HG03342 (cell line): Measurements from ENCODE around the gene RNASE8.
A peak's percentile ranks its signal among the peaks of the same experiment; 100 is the strongest.

ENCODE experiments used
- ATAC-seq: cut with Tn5 transposase; IDR thresholded peaks from one replicate; pipeline ENCODE4 v1.9.1; 2021; ENCODE audit warnings: mild to moderate bottlenecking, moderate library complexity; ENCODE audit not compliant: unreplicated experiment

Gene RNASE8

DNA sequence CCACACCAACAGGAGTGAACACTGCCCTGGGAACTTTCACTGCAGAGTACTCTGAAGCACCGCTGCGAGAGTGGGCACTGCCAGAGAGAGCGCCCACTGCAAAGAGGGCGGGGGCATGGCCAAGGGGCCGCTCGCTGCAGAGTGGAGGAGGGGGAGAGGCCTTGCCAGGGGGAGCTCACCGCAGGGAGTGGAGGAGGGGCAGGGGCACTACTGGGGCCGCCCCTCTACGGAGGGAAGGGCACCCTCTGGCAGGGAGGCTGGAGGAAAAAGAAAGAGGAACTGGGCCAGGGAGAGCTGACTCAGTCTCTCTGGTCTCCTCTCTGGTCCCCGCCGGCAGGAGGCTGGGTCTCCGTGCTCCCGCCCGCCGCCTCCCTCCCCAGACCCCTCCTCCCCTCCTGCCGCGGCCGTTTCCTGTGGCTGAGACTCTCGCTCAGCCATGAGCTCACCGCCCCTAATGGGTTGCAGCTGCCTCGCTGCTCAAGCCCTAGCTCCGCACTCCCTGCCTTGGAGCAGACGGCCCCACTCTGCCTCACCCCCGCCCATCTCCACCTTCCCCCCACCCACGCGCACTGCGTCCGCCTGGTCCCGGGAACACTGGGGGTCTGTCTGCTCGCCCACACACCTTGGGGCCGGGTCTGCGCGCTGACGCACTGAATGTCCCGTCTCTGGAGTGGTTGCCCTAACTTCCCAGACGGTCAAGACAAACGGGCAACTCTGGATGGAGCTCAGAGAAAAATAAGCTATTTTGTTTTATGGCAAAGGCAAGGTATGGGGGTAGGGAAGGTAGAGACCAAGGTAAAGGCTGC, 13.8 kb downstream of the RNASE8 start:
- ATAC-seq = peak; percentile 65

DNA sequence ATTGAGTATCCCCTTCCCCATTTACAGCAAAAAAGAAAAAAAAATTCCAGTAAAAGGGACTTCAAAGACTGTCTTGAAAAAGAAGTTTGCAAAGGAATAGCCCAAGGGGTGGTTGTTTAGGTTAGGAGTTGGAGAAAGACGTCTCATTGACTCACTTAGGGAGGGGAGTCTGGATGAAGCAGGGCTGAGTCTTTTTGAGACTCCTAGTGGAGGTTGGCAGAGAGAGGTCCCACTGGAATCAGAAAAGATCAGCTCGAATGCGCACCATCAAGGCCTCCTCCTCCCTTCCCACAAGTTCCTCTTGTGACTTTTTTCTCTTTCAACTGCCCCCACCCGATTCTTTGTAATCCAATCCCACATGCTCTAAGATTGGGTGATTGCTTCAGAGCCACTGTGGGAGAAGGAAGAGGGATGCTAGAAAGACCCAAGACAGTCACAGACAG, 14.4 kb downstream of the RNASE8 start:
- no peak for ATAC-seq

DNA sequence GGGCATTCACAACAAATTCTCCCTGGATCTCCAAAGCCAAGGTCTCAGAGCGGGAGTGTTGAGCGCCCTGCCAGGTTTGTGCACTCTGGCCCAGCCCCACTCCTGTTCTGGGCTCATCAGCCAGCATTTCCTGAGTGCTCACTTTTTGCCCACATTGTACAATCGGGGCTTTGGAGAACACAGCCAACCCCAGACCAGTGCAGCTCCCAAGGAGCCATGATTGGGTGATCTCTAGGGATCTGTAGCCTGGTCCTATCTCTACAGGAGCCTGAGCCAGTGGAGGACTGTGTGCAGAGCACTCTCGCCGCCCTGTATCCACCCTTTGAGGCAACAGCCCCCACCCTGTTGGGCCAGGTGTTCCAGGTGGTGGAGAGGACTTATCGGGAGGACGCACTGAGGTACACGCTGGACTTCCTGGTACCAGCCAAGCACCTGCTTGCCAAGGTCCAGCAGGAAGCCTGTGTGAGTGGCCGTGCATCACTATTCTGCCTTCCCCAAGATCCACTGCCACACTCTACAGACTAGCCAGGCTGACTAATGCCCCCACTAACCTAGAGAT, 15.2 kb downstream of the RNASE8 start:
- ATAC-seq = no peak

DNA sequence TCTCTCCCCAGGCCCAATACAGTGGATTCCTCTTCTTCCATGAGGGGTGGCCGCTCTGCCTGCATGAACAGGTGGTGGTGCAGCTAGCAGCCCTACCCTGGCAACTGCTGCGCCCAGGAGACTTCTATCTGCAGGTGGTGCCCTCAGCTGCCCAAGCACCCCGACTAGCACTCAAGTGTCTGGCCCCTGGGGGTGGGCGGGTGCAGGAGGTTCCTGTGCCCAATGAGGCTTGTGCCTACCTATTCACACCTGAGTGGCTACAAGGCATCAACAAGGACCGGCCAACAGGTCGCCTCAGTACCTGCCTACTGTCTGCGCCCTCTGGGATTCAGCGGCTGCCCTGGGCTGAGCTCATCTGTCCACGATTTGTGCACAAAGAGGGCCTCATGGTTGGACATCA, 16.3 kb downstream of the RNASE8 start:
- ATAC-seq = no peak

DNA sequence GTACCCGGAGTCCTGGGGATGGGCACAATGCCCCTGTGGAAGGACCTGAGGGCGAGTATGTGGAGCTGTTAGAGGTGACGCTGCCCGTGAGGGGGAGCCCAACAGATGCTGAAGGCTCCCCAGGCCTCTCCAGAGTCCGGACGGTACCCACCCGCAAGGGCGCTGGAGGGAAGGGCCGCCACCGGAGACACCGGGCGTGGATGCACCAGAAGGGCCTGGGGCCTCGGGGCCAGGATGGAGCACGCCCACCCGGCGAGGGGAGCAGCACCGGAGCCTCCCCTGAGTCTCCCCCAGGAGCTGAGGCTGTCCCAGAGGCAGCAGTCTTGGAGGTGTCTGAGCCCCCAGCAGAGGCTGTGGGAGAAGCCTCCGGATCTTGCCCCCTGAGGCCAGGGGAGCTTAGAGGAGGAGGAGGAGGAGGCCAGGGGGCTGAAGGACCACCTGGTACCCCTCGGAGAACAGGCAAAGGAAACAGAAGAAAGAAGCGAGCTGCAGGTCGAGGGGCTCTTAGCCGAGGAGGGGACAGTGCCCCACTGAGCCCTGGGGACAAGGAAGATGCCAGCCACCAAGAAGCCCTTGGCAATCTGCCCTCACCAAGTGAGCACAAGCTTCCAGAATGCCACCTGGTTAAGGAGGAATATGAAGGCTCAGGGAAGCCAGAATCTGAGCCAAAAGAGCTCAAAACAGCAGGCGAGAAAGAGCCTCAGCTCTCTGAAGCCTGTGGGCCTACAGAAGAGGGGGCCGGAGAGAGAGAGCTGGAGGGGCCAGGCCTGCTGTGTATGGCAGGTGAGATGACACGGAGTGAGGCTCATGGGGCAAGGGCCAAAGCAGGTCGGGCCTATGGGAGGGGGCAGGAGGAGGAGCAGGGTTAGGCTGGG, 17.0 kb downstream of the RNASE8 start:
- no peak for ATAC-seq

DNA sequence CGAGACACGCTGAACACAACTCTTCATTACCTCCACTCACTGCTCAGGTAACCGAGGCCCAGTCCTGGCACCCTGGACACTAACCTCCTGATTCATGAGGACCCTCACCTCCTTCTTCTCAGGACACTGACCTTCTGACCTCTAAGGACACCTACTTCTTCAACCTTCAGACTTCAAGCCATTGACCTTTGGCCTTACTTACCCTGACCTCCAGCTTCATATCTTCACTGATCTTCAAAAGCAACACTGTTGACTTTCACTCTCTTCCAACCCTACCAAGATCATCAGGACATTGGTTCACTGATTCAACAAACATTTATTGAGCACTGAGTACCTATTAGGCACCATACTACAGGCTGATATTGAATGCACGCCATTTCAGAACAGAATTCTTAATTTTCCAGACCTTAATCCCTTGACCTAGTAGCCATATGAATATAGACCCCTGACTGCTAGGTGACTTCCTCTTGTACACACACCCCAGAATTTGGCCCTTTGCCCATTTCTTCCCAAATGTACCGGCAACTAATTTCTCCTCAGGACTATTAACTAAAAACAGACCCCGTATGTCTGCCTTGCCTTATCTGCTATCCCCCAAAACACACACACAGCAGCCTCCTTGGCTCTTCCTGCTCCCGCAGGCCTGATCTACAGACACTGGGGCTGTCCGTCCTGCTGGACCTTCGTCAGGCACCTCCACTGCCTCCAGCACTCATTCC, 18.3 kb downstream of the RNASE8 start:
- ATAC-seq = no peak

DNA sequence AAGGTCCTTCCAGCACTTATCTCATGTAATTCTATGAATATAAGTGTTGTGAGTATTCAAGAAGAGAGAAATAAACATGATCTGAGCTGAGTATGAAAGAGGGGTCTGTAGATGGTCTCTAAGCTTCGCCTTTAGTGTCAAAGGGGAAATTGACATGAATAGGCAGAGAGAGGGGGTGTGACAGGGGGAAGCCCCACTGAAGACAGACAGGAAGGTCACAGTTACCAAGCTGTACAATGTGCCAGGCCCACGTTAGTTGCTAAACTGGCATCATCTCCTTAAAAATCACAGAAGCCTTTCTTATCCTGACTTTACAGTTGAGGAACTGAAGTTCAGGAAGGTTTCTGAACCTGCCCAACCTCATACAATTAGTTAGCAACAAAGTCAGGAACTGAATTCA, 20.1 kb downstream of the RNASE8 start:
- no peak for ATAC-seq

DNA sequence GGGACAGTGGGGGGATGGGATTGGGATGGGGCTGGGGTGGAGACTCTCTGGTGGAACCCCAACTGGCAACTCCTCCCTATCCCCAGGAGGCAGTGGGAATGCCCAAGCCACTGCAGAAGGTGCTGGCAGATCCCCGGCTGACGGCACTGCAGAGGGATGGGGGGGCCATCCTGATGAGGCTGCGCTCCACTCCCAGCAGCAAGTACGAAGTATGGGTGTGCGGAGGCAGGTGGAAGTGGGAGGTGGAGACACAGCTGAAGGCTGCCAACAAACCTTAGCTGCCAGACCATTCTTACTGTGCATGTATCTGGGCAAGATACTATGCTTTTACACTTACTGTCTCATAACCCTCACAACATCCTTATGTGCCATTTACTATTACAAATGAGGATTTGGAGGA, 20.7 kb downstream of the RNASE8 start:
- no peak for ATAC-seq

DNA sequence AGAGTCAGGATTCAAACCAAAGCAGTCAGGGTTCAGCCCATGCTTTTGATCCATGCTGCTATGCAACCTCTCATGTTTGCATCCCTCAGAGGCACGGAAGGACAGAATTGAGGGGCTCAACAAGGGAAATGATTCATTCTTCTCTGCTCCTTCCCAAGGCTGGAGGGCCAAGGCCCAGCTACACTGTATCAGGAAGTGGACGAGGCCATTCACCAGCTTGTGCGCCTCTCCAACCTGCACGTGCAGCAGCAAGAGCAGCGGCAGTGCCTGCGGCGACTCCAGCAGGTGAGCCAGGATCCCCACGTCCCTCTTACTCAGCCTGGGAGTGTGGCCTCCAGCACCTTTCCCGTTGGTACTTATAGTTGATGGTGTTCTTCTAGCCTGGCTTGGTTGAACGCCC, 21.1 kb downstream of the RNASE8 start:
- no peak for ATAC-seq

DNA sequence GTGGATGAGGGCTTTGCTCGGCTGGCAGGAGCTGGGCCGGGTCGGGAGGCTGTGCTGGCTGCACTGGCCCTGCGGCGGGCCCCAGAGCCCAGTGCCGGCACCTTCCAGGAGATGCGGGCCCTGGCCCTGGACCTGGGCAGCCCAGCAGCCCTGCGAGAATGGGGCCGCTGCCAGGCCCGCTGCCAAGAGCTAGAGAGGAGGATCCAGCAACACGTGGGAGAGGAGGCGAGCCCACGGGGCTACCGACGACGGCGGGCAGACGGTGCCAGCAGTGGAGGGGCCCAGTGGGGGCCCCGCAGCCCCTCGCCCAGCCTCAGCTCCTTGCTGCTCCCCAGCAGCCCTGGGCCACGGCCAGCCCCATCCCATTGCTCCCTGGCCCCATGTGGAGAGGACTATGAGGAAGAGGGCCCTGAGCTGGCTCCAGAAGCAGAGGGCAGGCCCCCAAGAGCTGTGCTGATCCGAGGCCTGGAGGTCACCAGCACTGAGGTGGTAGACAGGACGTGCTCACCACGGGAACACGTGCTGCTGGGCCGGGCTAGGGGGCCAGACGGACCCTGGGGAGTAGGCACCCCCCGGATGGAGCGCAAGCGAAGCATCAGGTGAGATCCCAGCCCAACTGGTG, 24.0 kb downstream of the RNASE8 start:
- no peak for ATAC-seq

DNA sequence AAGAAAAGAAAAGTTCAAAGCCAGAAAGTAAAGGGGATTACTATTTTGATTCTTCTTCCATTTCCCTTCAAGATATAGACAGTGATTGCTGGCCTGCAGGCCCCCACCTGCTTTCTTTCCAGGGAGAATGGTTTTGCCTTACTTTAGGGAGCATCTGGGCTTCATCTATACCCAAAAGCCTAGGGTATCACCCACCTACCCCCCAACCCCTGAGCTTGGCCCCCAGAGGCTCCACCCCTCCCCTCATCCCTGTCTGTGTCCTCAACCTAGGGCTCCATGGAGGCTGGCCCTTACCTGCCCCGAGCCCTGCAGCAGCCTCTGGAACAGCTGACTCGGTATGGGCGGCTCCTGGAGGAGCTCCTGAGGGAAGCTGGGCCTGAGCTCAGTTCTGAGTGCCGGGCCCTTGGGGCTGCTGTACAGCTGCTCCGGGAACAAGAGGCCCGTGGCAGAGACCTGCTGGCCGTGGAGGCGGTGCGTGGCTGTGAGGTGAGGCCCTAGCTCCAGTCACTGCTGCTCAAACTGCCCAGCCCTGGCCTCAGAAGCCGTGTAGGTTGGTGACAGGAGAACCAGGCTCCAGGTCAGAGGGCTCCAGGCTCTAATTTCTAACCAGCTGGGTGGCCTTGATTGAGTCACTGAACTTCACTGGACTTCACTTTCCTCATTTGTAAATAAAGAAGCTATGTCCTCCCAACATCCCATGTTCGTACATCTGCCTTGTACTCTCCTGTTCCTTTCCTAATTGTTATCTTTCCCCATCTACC, 26.1 kb downstream of the RNASE8 start:
- ATAC-seq = no peak

DNA sequence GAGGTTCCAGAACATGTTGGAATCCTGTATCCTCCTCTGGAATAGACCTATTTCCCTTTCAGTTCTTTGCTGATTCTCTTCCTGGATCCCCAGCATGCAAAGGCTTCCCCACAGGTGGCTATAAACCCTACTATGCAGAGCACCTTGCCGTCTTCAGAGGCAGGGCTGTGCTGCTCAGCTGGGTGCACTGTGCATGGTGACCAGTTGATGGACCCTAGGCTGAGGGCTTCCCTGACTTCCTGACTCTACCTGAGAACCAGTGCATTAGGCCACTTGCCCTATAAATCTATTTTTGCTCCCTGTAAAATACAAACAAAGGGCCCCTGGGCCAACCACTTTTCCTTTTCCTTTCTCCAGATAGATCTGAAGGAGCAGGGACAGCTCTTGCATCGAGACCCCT, 26.8 kb downstream of the RNASE8 start:
- ATAC-seq = no peak

DNA sequence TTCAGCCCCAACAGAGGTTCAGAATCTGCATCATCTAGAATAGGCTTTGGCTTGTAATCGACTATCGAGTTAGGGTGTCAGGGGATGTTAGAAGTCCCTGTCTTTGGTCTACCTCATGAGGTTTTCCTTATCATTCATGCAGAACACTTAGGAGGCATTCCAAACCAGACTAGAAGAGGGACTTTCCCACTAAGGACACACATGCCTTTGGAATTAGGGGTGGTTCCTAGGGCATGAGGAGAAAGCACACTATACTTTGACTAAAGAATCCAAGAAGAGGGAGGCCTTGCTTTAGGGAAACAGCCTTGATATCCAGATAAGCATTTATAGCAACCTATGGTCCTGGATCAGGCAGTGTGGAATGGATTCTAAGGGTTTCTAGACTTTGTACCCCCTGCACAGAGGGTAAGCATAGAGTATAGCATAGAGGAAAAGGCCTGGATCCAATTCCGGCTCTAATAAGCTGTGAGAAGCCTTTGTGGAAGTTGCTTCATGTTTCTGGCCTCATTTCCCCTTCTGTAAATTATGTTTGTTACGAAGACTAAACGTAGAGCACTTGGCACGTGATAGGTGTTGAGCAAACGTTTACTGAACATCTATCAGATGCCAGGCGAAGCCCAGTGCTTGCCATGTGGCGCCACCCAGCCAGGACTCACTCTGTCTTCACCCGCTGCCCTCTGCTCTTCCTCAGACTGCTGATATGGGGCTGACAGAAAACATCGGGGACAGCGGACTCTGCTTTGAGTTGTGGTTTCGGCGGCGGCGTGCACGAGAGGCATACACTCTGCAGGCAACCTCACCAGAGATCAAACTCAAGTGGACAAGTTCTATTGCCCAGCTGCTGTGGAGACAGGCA, 27.6 kb downstream of the RNASE8 start:
- no peak for ATAC-seq

DNA sequence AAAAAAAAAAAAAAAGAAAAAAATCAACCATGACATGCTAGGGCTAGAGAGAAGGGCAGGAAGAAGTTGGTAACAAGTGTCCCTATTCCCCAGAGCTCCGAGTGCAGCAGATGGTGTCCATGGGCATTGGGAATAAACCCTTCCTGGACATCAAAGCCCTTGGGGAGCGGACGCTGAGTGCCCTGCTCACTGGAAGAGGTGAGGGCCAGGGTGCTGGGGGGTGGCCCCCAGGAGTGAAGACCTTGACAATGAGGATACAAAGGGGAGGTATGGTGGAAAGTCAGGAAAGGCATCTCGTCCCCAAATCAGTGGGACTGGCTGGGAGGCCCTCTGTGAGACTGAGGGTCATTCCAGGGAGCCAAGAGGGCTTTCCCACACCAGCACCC, 29.3 kb downstream of the RNASE8 start:
- no peak for ATAC-seq

DNA sequence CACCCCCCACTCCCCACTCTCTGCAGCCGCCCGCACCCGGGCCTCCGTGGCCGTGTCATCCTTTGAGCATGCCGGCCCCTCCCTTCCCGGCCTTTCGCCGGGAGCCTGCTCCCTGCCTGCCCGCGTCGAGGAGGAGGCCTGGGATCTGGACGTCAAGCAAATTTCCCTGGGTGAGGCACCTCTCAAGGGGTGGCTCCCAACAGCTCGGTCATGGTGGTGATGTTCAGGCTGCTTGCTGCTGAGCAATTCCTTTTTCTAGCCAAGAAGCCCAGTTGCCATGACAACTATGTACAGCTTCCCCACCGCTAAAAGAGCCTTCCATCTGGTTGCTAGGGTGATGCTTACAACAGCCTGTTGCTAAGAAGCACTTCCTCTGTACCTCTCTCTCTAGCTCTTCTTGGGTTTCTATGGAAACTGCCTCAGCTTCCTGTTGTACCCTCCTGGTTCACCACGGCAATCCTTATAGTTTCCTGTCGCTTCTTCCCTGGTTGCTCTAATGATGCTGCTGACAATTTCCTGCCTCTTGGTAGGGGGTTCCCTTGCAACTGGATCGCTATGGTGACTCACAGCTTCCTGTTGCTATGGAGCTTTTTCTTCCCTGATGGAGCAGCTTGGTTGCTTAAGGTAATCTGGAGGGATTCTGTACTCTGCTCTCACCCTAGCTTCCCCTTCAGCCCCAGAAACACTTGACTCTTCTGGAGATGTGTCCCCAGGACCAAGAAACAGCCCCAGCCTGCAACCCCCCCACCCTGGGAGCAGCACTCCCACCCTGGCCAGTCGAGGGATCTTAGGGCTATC, 29.9 kb downstream of the RNASE8 start:
- ATAC-seq = peak; percentile 69

DNA sequence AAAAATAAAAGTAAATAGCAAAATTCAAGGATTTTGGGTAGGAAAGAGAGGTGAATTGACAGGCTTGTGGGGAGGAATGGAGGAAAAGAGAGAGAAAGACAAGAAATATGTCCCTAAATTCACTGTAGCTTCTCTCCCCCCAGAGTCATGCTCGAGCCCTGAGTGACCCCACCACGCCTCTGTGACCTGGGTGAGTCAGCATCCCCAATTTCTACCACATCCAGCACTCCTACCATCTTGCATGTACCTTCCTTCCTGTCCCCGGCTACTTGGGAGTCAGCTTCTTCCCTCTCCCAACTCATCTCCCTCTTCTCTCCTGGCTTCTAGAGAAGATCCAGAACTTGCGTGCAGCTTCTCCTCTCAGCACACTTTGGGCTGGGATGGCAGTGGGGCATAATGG, 31.1 kb downstream of the RNASE8 start:
- ATAC-seq = no peak

DNA sequence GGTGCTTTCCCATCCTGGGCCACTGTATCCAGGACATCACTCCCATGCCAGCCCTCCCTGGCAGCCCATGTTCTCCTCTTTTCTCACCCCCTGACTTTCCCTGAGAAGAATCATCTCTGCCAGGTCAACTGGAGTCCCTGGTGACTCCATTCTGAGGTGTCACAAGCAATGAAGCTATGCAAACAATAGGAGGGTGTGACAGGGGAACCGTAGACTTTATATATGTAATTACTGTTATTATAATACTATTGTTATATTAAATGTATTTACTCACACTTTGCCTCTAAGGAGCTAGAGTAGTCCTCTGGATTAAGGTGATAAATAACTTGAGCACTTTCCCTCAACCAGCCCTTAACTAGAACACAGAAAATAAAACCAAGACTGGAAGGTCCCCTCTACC, 31.6 kb downstream of the RNASE8 start:
- no peak for ATAC-seq

DNA sequence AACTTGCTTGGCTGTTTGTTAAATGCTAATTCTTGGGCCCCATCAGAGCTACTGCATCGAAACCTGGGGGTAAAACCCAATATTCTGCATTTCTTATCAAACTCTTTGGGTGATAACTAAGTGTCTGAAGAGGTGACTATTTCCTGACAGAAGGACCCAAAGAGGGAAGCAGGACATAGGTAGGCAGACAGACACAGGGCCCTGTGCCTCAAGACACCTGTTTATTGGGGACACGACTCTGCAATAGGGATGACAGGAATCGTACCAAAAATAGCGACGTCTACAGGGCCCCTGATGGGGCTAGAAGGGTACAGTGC, 32.2 kb downstream of the RNASE8 start:
- ATAC-seq = no peak
